K562 (cell line): ENCODE data around the gene DUSP28. TPM values are rescaled to one million over a fixed set of nuclear protein-coding genes. Genes with fewer than 3 reads are reported as not detected.
A peak's percentile ranks its signal among the peaks of the same experiment; 100 is the strongest.

ENCODE experiments used
- CCNT2 ChIP-seq: IDR thresholded peaks from 2 replicates; pipeline ENCODE4 v1.6.1; 2011; ENCODE audit warnings: borderline replicate concordance, low read depth, mild to moderate bottlenecking, moderate library complexity, mixed read lengths, low read length; ENCODE audit not compliant: insufficient read length; ENCODE audit errors: extremely low read depth
- CHD4 ChIP-seq: fragments of 200-600 bp; sonication (generic); IDR thresholded peaks from 3 replicates; pipeline ENCODE4 v1.6.1; 2012; ENCODE audit warnings: low read depth, mild to moderate bottlenecking, mixed read lengths, low read length, inconsistent platforms; ENCODE audit not compliant: insufficient read depth, insufficient replicate concordance, poor library complexity, severe bottlenecking
- CXXC5 ChIP-seq: fragments of 250-450 bp; sonication (Bioruptor Pico); IDR thresholded peaks from 2 replicates; pipeline ENCODE4 v1.8.0; 2022; ENCODE audit warnings: inconsistent platforms, mild to moderate bottlenecking, moderate library complexity
- ILF3 ChIP-seq: fragments of 450-650 bp; IDR thresholded peaks from 2 replicates; pipeline ENCODE4 v1.6.1; 2018; ENCODE audit warnings: antibody characterized with exemption, mild to moderate bottlenecking, moderate library complexity, borderline replicate concordance
- NR2C2 ChIP-seq, 2 experiments: fragments of 200-800 bp in 1 of 2; sonication (Bioruptor generic) in 1 of 2; sonication (generic) in 1 of 2; formaldehyde crosslinking in 1 of 2; IDR thresholded peaks; 2 replicates each; pipeline versions ENCODE4 v1.6.1 to v1.8.0; 2016 to 2022; ENCODE audit warnings: mild to moderate bottlenecking in 1 of 2, missing compliant biosample characterization in 1 of 2, missing genetic modification characterization in 1 of 2, missing genetic modification reagents in 1 of 2
- PTBP1 ChIP-seq: fragments of 200-400 bp; formaldehyde crosslinking; IDR thresholded peaks from 2 replicates; pipeline ENCODE4 v1.6.1; 2017; ENCODE audit warnings: low read depth, low read length
- RBFOX2 ChIP-seq: fragments of 200-400 bp; formaldehyde crosslinking; IDR thresholded peaks from 2 replicates; pipeline ENCODE4 v1.6.1; 2017; ENCODE audit warnings: low read depth, mild to moderate bottlenecking, low read length, moderate library complexity
- SMAD4 ChIP-seq: fragments of 250-450 bp; sonication (Bioruptor Pico); conservative IDR thresholded peaks from 2 replicates; pipeline ENCODE4 v1.8.0; 2021; ENCODE audit warnings: inconsistent platforms, mild to moderate bottlenecking, moderate library complexity
- polyA plus RNA-seq, 8 experiments: library from polyadenylated mRNA; depleted of rRNA in 4 of 8; stranded (reverse) in 5 of 8; unstranded in 3 of 8; fragments of >200 nt; fragmentation: Nextera tagmentation in 2 of 8; fragmentation: Illumina TruSeq in 1 of 8; extraction: Ambion mirVana in 2 of 8; extraction: Trizol in 1 of 8; gene quantifications; 2 replicates each; pipeline versions ENCODE4 v1.2.1 to v1.2.3, GENCODE V29; 2011 to 2014; ENCODE audit warnings: inconsistent platforms in 1 of 8, missing spikeins in 1 of 8
- total RNA-seq, 7 experiments: library from RNA; depleted of rRNA in 6 of 7; stranded (reverse); fragments of >200 nt in 6 of 7; fragmentation: Illumina TruSeq in 2 of 7; extraction: Trizol in 2 of 7; gene quantifications; 2 replicates each; pipeline versions ENCODE4 v1.2.1 to v1.2.3, GENCODE V29; 2011 to 2021; ENCODE audit warnings: low replicate concordance in 1 of 7
- TF ChIP-seq, protein P1 (sequence below): fragments of 200-600 bp; sonication (generic); IDR thresholded peaks from one replicate; pipeline ENCODE4 v1.6.1; 2012; ENCODE audit warnings: mild to moderate bottlenecking, low read depth, low read length, inconsistent platforms
- TF ChIP-seq, protein P2 (sequence below), 2 experiments: fragments of 200-800 bp in 1 of 2; sonication (Bioruptor generic) in 1 of 2; sonication (generic) in 1 of 2; formaldehyde crosslinking in 1 of 2; IDR thresholded peaks in 1 of 2; conservative IDR thresholded peaks in 1 of 2; 2 replicates each; pipeline versions ENCODE4 v1.5.0 to v1.6.1; 2016 to 2020; ENCODE audit warnings: missing compliant biosample characterization in 1 of 2, missing genetic modification characterization in 1 of 2, missing genetic modification reagents in 1 of 2

Gene DUSP28
- total and polyA plus RNA-seq, 9 of the 15 experiments (the other 6 are each of a cell fraction or from before 2014, with no cell fraction given): 2.8 to 8.1 (median 4.2) TPM

DNA sequence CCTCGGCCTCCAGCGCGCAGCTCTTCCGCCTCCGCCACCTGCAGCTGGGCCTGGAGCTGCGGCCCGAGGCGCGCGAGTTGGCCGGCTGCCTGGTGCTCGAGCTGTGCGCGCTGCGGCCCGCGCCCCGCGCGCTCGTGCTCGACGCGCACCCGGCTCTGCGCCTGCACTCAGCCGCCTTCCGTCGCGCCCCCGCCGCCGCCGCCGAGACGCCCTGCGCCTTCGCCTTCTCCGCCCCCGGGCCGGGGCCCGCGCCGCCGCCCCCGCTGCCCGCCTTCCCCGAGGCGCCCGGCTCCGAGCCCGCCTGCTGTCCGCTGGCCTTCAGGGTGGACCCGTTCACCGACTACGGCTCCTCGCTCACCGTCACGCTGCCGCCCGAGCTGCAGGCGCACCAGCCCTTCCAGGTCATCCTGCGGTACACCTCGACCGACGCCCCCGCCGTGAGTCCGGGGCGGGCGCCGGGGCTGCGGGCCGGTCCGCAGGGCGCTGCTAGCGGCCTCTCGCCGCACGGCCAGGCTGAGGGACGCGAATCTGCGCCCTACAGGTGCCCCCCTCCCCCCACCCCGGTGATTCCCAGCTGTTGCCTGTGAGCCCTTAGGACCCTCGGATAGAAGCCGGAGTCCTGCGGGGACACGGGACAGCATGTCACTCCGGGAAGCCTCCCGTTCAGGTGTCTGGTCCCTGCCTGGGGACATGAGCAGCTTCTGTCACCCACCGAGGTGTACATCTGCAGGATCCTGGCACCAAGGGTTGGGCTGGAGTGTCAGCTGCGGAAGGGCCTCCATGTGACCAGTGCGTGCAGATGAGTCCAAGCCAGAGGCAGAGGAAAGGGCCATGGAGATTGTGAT lies 8.7 kb downstream of the DUSP28 start (continued):
- TF ChIP-seq, protein P1, sequence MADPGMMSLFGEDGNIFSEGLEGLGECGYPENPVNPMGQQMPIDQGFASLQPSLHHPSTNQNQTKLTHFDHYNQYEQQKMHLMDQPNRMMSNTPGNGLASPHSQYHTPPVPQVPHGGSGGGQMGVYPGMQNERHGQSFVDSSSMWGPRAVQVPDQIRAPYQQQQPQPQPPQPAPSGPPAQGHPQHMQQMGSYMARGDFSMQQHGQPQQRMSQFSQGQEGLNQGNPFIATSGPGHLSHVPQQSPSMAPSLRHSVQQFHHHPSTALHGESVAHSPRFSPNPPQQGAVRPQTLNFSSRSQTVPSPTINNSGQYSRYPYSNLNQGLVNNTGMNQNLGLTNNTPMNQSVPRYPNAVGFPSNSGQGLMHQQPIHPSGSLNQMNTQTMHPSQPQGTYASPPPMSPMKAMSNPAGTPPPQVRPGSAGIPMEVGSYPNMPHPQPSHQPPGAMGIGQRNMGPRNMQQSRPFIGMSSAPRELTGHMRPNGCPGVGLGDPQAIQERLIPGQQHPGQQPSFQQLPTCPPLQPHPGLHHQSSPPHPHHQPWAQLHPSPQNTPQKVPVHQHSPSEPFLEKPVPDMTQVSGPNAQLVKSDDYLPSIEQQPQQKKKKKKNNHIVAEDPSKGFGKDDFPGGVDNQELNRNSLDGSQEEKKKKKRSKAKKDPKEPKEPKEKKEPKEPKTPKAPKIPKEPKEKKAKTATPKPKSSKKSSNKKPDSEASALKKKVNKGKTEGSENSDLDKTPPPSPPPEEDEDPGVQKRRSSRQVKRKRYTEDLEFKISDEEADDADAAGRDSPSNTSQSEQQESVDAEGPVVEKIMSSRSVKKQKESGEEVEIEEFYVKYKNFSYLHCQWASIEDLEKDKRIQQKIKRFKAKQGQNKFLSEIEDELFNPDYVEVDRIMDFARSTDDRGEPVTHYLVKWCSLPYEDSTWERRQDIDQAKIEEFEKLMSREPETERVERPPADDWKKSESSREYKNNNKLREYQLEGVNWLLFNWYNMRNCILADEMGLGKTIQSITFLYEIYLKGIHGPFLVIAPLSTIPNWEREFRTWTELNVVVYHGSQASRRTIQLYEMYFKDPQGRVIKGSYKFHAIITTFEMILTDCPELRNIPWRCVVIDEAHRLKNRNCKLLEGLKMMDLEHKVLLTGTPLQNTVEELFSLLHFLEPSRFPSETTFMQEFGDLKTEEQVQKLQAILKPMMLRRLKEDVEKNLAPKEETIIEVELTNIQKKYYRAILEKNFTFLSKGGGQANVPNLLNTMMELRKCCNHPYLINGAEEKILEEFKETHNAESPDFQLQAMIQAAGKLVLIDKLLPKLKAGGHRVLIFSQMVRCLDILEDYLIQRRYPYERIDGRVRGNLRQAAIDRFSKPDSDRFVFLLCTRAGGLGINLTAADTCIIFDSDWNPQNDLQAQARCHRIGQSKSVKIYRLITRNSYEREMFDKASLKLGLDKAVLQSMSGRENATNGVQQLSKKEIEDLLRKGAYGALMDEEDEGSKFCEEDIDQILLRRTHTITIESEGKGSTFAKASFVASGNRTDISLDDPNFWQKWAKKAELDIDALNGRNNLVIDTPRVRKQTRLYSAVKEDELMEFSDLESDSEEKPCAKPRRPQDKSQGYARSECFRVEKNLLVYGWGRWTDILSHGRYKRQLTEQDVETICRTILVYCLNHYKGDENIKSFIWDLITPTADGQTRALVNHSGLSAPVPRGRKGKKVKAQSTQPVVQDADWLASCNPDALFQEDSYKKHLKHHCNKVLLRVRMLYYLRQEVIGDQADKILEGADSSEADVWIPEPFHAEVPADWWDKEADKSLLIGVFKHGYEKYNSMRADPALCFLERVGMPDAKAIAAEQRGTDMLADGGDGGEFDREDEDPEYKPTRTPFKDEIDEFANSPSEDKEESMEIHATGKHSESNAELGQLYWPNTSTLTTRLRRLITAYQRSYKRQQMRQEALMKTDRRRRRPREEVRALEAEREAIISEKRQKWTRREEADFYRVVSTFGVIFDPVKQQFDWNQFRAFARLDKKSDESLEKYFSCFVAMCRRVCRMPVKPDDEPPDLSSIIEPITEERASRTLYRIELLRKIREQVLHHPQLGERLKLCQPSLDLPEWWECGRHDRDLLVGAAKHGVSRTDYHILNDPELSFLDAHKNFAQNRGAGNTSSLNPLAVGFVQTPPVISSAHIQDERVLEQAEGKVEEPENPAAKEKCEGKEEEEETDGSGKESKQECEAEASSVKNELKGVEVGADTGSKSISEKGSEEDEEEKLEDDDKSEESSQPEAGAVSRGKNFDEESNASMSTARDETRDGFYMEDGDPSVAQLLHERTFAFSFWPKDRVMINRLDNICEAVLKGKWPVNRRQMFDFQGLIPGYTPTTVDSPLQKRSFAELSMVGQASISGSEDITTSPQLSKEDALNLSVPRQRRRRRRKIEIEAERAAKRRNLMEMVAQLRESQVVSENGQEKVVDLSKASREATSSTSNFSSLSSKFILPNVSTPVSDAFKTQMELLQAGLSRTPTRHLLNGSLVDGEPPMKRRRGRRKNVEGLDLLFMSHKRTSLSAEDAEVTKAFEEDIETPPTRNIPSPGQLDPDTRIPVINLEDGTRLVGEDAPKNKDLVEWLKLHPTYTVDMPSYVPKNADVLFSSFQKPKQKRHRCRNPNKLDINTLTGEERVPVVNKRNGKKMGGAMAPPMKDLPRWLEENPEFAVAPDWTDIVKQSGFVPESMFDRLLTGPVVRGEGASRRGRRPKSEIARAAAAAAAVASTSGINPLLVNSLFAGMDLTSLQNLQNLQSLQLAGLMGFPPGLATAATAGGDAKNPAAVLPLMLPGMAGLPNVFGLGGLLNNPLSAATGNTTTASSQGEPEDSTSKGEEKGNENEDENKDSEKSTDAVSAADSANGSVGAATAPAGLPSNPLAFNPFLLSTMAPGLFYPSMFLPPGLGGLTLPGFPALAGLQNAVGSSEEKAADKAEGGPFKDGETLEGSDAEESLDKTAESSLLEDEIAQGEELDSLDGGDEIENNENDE: no peak
- TF ChIP-seq RBFOX2 (peak; percentile 59), PTBP1 (no peak), ILF3 (no peak), CHD4 (no peak), SMAD4 (CRISPR knock-in tag) (peak; percentile 56), CXXC5 (peak; percentile 57), NR2C2 (CRISPR knock-in tag; IDR thresholded peaks at IDR 0.05) (no peak), NR2C2 (tag; IDR thresholded peaks at IDR 0.05) (no peak), CCNT2 (peak; percentile 28)
- TF ChIP-seq, protein P2, sequence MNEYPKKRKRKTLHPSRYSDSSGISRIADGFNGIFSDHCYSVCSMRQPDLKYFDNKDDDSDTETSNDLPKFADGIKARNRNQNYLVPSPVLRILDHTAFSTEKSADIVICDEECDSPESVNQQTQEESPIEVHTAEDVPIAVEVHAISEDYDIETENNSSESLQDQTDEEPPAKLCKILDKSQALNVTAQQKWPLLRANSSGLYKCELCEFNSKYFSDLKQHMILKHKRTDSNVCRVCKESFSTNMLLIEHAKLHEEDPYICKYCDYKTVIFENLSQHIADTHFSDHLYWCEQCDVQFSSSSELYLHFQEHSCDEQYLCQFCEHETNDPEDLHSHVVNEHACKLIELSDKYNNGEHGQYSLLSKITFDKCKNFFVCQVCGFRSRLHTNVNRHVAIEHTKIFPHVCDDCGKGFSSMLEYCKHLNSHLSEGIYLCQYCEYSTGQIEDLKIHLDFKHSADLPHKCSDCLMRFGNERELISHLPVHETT (CRISPR knock-in tag; conservative IDR thresholded peaks at IDR 0.05 in 1 of 2, IDR thresholded peaks at IDR 0.05 in 1 of 2): no peak
